ENCODE measurements around the gene SLC16A12. TPM values are rescaled to one million over a fixed set of nuclear protein-coding genes. Genes with fewer than 3 reads are reported as not detected.

The SLC16A12 gene
- total and polyA plus RNA-seq, 10 of the 15 experiments (the other 5 are each of a cell fraction or from before 2014, with no cell fraction given): not detected

- ChIA-PET POLR2A (no interaction called here), SMC1A (ENCODE audit: uncharacterized antibody, unreplicated experiment) (interaction anchor here (0.6 to 1.1 kb wide), 2 partner anchors 16 to 1716 kb away, joined by 3 read pairs; no protein-coding TSS in a partner anchor), CTCF (no interaction called here), RAD21 (ENCODE audit: unreplicated experiment) (no interaction called here)
- no peak overlapping the region for H3K4me3 ChIP-seq
- WGBS (ENCODE audit: insufficient coverage, insufficient replicate concordance, low lambda C conversion rate, missing lambda C conversion rate): 25% methylated on average over 5 of the region's 5 CpGs
- no peaks in the 10 kb centered on the region for H4K20me1 ChIP-seq (ENCODE audit: control insufficient read depth, insufficient read depth)
- H3K79me2 ChIP-seq (ENCODE audit: control insufficient read depth, insufficient read depth, low read length): no peaks in the 10 kb centered on the region
- no peaks in the 10 kb centered on the region for H3K27me3 ChIP-seq (replicated peaks in 1 of 2; ENCODE audit: control insufficient read depth in 2 of 2, insufficient read depth in 2 of 2, low read length in 1 of 2)
- FAIRE-seq: no peak
- H3K9me3 ChIP-seq (replicated peaks; ENCODE audit: control insufficient read depth, insufficient read depth, low read length): no peaks in the 10 kb centered on the region
- intact Hi-C loops (cut with micrococcal nuclease; ENCODE audit: unreplicated experiment): no loop called here
- H3K4me1 ChIP-seq (ENCODE audit: control insufficient read depth, insufficient read depth, low read length): no peaks in the 10 kb centered on the region
- H3K4me2 ChIP-seq (ENCODE audit: control insufficient read depth, insufficient read depth): no peak overlapping the region
- no peak for DNase-seq (ENCODE audit: low read depth, low spot score)
- H2AFZ ChIP-seq (ENCODE audit: control insufficient read depth, low read depth, low read length): no peak overlapping the region
- in situ Hi-C loops (cut with MboI): no loop called here
- ATAC-seq: no peak
- H3K9ac ChIP-seq (ENCODE audit: control insufficient read depth, insufficient read depth, low read length): no peak overlapping the region
- no TSS peak for BruUV-seq (replicated peaks)
- H3K36me3 ChIP-seq (ENCODE audit: control insufficient read depth in 2 of 2, insufficient read depth in 2 of 2, low read length in 1 of 2): no peaks in the 10 kb centered on the region
- no peak overlapping the region for H3K27ac ChIP-seq (ENCODE audit: control insufficient read depth, insufficient read depth)
- TF ChIP-seq SUZ12 (IDR thresholded peaks at IDR 0.05; ENCODE audit: unreplicated experiment) (no peak), TCF3 (IDR thresholded peaks at IDR 0.05; ENCODE audit: borderline replicate concordance, insufficient read depth, low read depth, low read length) (no peak), ATF2 (IDR thresholded peaks at IDR 0.05; ENCODE audit: low read length) (no peak), POLR2AphosphoS2 (IDR thresholded peaks at IDR 0.05; ENCODE audit: low read depth, low read length) (no peak), CREB1 (IDR thresholded peaks at IDR 0.05; ENCODE audit: low read depth) (no peak), ZNF687 (IDR thresholded peaks at IDR 0.05) (no peak), HSF1 (IDR thresholded peaks at IDR 0.05; ENCODE audit: low read depth, low read length) (no peak), SUPT20H (IDR thresholded peaks at IDR 0.05; ENCODE audit: borderline replicate concordance, control insufficient read depth, low read depth, low read length) (no peak), NFYA (IDR thresholded peaks at IDR 0.05; ENCODE audit: borderline replicate concordance, low read depth, low read length) (no peak), CREM (IDR thresholded peaks at IDR 0.05; ENCODE audit: low read depth) (no peak), KLF5 (IDR thresholded peaks at IDR 0.05; ENCODE audit: partially characterized antibody) (no peak), EZH2 (IDR thresholded peaks at IDR 0.05; ENCODE audit: borderline replicate concordance, control insufficient read depth, low read depth, low read length) (no peak)
Measured at GRCh38 chr10:89525556-89525955, 9.8 kb downstream of the SLC16A12 start.
